ENCODE measurements around the gene RBCK1. TPM values are rescaled to one million over a fixed set of nuclear protein-coding genes. Genes with fewer than 3 reads are reported as not detected.
A peak's percentile ranks its signal among the peaks of the same experiment; 100 is the strongest.
"Not testable (repeated sequence)": the region's sequence is repeated elsewhere in the genome, so short reads cannot be mapped to it uniquely, and the experiment has no call there.

Gene RBCK1
- total and polyA plus RNA-seq, 11 donors: 37.0 to 77.7 (median 50.6) TPM

- peak; percentile 13 to 85 (median 65) for ATAC-seq
- Histone ChIP-seq H3K27me3 (no peaks in the 10 kb centered on the region), H3K9me3 (no peaks in the 10 kb centered on the region), H3K4me3 (no peak overlapping the region), H3K4me1 (peaks cover 0 to 30% (median 12%) of the 10 kb centered on the region in 12 donors), H3K27ac (peak overlapping the region in 5 of 12 donors; percentile 19 to 60 (median 52)), H3K36me3 (no peaks in the 10 kb centered on the region)
- DNase-seq: peak; percentile 39 to 65 (median 60)
- intact Hi-C loops (cut with DNase I): no loop called here
- WGBS, 4 donors: 47 to 64% (median 56%) methylated on average over 7 to 9 of the region's 9 CpGs
- no peak for TF ChIP-seq CTCF (IDR thresholded peaks at IDR 0.05)
- no peak for TF ChIP-seq POLR2A (IDR thresholded peaks at IDR 0.05)
These were observed 34.8 kb upstream of the RBCK1 start for GRCh38 chr20:373171-373890.

GRCh38 chr20:375265-375889 is 32.7 kb upstream of the RBCK1 start:
- H3K9me3 ChIP-seq: no peaks in the 10 kb centered on the region
- TF ChIP-seq CTCF (IDR thresholded peaks at IDR 0.05) (no peak), POLR2A (IDR thresholded peaks at IDR 0.05) (no peak)
- H3K4me1 ChIP-seq: peaks cover 0 to 30% (median 12%) of the 10 kb centered on the region in 12 donors
- H3K27me3 ChIP-seq: no peaks in the 10 kb centered on the region
- intact Hi-C loops (cut with DNase I): no loop called here
- WGBS, 4 donors: 77 to 89% (median 85%) methylated on average over 10 of the region's 10 CpGs
- DNase-seq (no peak), ATAC-seq (no peak)
- no peak overlapping the region for H3K27ac ChIP-seq
- H3K36me3 ChIP-seq: no peaks in the 10 kb centered on the region
- H3K4me3 ChIP-seq: no peak overlapping the region

GRCh38 chr20:376089-376488 is 32.0 kb upstream of the RBCK1 start:
- no peak overlapping the region for H3K27ac ChIP-seq
- intact Hi-C loops (cut with DNase I): no loop called here
- no peaks in the 10 kb centered on the region for H3K9me3 ChIP-seq
- no peaks in the 10 kb centered on the region for H3K36me3 ChIP-seq
- no peak overlapping the region for H3K4me3 ChIP-seq
- peaks cover 0 to 30% (median 14%) of the 10 kb centered on the region in 12 donors for H3K4me1 ChIP-seq
- H3K27me3 ChIP-seq: peaks cover 0 to 5% (median 0%) of the 10 kb centered on the region in 9 donors
- ATAC-seq (no peak), DNase-seq (no peak)
- TF ChIP-seq CTCF (IDR thresholded peaks at IDR 0.05) (no peak), POLR2A (IDR thresholded peaks at IDR 0.05) (no peak)
- WGBS, 4 donors: 24 to 50% (median 38%) methylated on average over 2 of the region's 2 CpGs

DNA sequence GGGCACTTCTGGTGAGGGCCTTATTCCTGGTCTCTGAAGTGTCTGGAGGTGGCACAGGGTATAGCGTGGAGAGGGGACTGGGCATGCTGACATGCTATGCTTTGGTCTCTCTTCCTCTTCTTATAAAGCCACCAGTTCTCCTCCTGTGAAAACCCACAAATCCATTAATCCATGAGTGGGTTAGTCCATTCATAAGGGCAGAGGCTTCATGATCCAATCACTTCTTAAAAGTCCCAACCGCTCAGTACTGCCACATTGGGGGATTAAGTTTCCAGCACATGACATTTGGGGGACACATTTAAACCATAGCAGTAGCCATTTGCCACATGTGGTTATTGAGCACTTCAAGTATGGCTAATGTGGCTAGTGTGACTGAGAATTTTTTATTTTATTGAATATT is 31.3 kb upstream of the RBCK1 start:
- 64 to 73% (median 68%) methylated on average over 2 of the region's 2 CpGs for WGBS, 4 donors

DNA sequence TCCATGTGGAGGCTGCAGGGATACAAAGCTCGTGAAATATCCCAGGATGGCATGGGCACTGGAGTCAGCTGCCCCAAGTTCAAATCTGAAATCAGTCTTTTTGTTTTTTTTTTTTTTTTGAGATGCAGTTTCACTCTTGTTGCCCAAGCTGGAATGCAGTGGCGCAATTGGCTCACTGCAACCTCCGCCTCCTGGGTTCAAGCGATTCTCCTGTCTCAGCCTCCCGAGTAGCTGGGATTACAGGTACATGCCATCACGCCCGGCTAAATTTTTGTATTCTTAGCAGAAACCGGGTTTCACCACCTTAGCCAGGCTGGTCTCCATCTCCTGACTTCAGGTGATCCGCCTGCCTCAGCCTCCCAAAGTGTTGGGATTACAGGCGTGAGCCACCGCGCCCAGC is 30.5 kb upstream of the RBCK1 start:
- H3K4me1 ChIP-seq: peaks cover 0 to 22% (median 11%) of the 10 kb centered on the region in 12 donors
- DNase-seq; H3K27ac ChIP-seq; intact Hi-C loops (cut with DNase I); H3K9me3 ChIP-seq; ATAC-seq; H3K36me3 ChIP-seq; H3K4me3 ChIP-seq: not testable (repeated sequence)
- WGBS, 4 donors: 92 to 95% (median 92%) methylated on average over 12 of the region's 12 CpGs
- H3K27me3 ChIP-seq: peaks cover 0 to 13% (median 0%) of the 10 kb centered on the region in 9 donors

More for the DNA sequence above, 31.3 kb upstream of the RBCK1 start:
- H3K9me3 ChIP-seq: no peaks in the 10 kb centered on the region
- no peak overlapping the region for H3K27ac ChIP-seq
- H3K4me1 ChIP-seq: peaks cover 0 to 25% (median 12%) of the 10 kb centered on the region in 12 donors
- TF ChIP-seq POLR2A (IDR thresholded peaks at IDR 0.05) (no peak), CTCF (IDR thresholded peaks at IDR 0.05) (no peak)
- ATAC-seq (no peak), DNase-seq (no peak)
- intact Hi-C loops (cut with DNase I): no loop called here
- H3K27me3 ChIP-seq: peaks cover 0 to 12% (median 0%) of the 10 kb centered on the region in 9 donors
- no peak overlapping the region for H3K4me3 ChIP-seq
- H3K36me3 ChIP-seq: no peaks in the 10 kb centered on the region
